Measurements from ENCODE around the gene KAZN. TPM values are rescaled to one million over a fixed set of nuclear protein-coding genes. Genes with fewer than 3 reads are reported as not detected.
A peak's percentile ranks its signal among the peaks of the same experiment; 100 is the strongest.

The KAZN gene
- total and polyA plus RNA-seq, 2 donors (not counting 1 experiment from before 2014, with no cell fraction given), result 3.4 to 5.0 TPM

DNA sequence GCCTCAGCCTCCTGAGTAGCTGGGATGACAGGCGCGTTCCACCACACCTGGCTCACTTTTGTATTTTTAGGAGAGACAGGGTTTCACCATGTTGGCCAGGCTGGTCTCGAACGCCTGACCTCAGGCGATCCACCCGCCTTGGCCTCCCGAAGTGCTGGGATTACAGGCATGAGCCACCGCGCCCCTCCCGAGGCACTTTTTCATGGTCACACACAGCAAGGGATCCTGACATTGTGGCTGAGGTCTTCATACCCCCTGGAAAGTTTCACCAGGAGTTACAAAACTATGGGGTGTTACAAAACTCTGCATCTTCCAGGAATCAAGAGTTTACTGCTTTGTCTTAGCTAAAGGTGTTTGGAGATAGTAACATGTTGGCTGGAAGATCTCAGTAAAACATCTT is 320.8 kb downstream of the KAZN start:
- H3K36me3 ChIP-seq (ENCODE audit: control insufficient read depth, insufficient read depth, low read length), result no peaks in the 10 kb centered on the region
- H3K27me3 ChIP-seq (ENCODE audit: control insufficient read depth, insufficient read depth, low read length), result no peaks in the 10 kb centered on the region
- H3K9ac ChIP-seq (ENCODE audit: insufficient read depth, low read length), result no peak overlapping the region
- H3K4me2 ChIP-seq (ENCODE audit: extremely low read depth, insufficient read depth, low read length), result no peak overlapping the region
- H3K4me3 ChIP-seq (replicated peaks in 1 of 4; ENCODE audit: control extremely low read depth in 1 of 4, insufficient read depth in 1 of 4, low read depth in 3 of 4, low read length in 4 of 4), result no peak overlapping the region
- H3K27ac ChIP-seq (ENCODE audit: insufficient read depth, low read length), result no peak overlapping the region
- no peaks in the 10 kb centered on the region for H3K4me1 ChIP-seq (ENCODE audit: control insufficient read depth, extremely low read depth, insufficient read depth, low read length)
- H4K20me1 ChIP-seq (ENCODE audit: control insufficient read depth, extremely low read depth, insufficient read depth, low read length), result no peaks in the 10 kb centered on the region
- H3K79me2 ChIP-seq (ENCODE audit: control insufficient read depth, insufficient read depth, low read length), result no peaks in the 10 kb centered on the region
- DNase-seq (ENCODE audit: low read depth in 2 of 2), result no peak
- no peaks in the 10 kb centered on the region for H3K9me3 ChIP-seq (ENCODE audit: control insufficient read depth, insufficient read depth, low read depth, low read length)
- TF ChIP-seq, protein P1, sequence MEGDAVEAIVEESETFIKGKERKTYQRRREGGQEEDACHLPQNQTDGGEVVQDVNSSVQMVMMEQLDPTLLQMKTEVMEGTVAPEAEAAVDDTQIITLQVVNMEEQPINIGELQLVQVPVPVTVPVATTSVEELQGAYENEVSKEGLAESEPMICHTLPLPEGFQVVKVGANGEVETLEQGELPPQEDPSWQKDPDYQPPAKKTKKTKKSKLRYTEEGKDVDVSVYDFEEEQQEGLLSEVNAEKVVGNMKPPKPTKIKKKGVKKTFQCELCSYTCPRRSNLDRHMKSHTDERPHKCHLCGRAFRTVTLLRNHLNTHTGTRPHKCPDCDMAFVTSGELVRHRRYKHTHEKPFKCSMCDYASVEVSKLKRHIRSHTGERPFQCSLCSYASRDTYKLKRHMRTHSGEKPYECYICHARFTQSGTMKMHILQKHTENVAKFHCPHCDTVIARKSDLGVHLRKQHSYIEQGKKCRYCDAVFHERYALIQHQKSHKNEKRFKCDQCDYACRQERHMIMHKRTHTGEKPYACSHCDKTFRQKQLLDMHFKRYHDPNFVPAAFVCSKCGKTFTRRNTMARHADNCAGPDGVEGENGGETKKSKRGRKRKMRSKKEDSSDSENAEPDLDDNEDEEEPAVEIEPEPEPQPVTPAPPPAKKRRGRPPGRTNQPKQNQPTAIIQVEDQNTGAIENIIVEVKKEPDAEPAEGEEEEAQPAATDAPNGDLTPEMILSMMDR (conservative IDR thresholded peaks at IDR 0.05 in 1 of 2, IDR thresholded peaks at IDR 0.05 in 1 of 2; ENCODE audit: low read depth in 1 of 2, low read length in 2 of 2), result no peak
- TF ChIP-seq EZH2 (IDR thresholded peaks at IDR 0.05; ENCODE audit: low read length, missing control alignments), result no peak
- H2AFZ ChIP-seq (ENCODE audit: low read length), result no peak overlapping the region

DNA sequence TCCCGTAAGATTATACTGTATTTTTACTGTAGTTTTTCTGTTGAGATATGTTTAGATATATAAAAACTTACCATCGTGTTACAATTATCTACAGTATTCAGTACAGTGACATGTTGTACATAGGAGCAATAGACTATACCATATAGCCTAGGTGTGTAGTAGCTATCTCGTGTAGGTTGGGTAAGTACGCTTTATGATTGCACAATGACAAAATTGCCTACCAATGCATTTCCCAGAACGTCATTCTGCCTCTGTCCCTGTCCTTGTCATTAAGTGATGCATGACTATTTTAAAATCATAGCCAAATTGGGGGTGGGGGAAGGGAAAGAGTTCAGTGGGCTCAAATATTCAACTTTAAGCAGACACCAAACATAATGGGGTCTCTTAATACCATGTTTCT is 321.3 kb downstream of the KAZN start:
- no peaks in the 10 kb centered on the region for H3K36me3 ChIP-seq (ENCODE audit: control insufficient read depth, insufficient read depth, low read length)
- no peak overlapping the region for H3K27ac ChIP-seq (ENCODE audit: insufficient read depth, low read length)
- no peak overlapping the region for H3K9ac ChIP-seq (ENCODE audit: insufficient read depth, low read length)
- H3K4me3 ChIP-seq (replicated peaks in 1 of 4; ENCODE audit: control extremely low read depth in 1 of 4, insufficient read depth in 1 of 4, low read depth in 3 of 4, low read length in 4 of 4), result no peak overlapping the region
- H3K4me2 ChIP-seq (ENCODE audit: extremely low read depth, insufficient read depth, low read length), result no peak overlapping the region
- TF ChIP-seq EZH2 (IDR thresholded peaks at IDR 0.05; ENCODE audit: low read length, missing control alignments), result no peak
- TF ChIP-seq, protein P1 (conservative IDR thresholded peaks at IDR 0.05 in 1 of 2, IDR thresholded peaks at IDR 0.05 in 1 of 2; ENCODE audit: low read depth in 1 of 2, low read length in 2 of 2), result no peak
- no peaks in the 10 kb centered on the region for H3K27me3 ChIP-seq (ENCODE audit: control insufficient read depth, insufficient read depth, low read length)
- no peak overlapping the region for H2AFZ ChIP-seq (ENCODE audit: low read length)
- no peaks in the 10 kb centered on the region for H3K9me3 ChIP-seq (ENCODE audit: control insufficient read depth, insufficient read depth, low read depth, low read length)
- no peaks in the 10 kb centered on the region for H3K4me1 ChIP-seq (ENCODE audit: control insufficient read depth, extremely low read depth, insufficient read depth, low read length)
- no peak for DNase-seq (ENCODE audit: low read depth in 2 of 2)
- H3K79me2 ChIP-seq (ENCODE audit: control insufficient read depth, insufficient read depth, low read length), result no peaks in the 10 kb centered on the region
- no peaks in the 10 kb centered on the region for H4K20me1 ChIP-seq (ENCODE audit: control insufficient read depth, extremely low read depth, insufficient read depth, low read length)

DNA sequence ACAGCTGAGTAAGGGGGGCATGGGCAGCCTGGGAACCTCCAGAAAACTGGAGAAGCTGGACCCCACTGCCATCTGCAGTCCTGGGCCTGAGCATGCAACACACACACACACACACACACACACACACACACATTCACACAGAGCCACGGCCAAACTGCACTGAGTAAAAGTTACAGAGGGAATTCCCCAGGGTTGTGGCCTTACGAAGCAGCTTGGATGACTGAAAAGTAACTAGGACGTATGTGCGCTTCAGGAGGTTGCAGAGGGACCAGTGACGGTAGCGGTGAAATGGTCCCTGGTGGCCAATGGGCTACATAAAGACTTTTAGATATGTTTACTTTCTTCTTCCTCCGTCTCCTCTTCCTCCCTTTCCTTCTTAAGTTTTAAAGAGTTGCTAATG is 322.6 kb downstream of the KAZN start:
- no peak overlapping the region for H3K4me2 ChIP-seq (ENCODE audit: extremely low read depth, insufficient read depth, low read length)
- H3K27me3 ChIP-seq (ENCODE audit: control insufficient read depth, insufficient read depth, low read length), result no peaks in the 10 kb centered on the region
- no peaks in the 10 kb centered on the region for H3K36me3 ChIP-seq (ENCODE audit: control insufficient read depth, insufficient read depth, low read length)
- no peak overlapping the region for H3K27ac ChIP-seq (ENCODE audit: insufficient read depth, low read length)
- peaks cover 7% of the 10 kb centered on the region for H3K4me1 ChIP-seq (ENCODE audit: control insufficient read depth, extremely low read depth, insufficient read depth, low read length)
- no peaks in the 10 kb centered on the region for H3K9me3 ChIP-seq (ENCODE audit: control insufficient read depth, insufficient read depth, low read depth, low read length)
- H2AFZ ChIP-seq (ENCODE audit: low read length), result no peak overlapping the region
- no peak overlapping the region for H3K9ac ChIP-seq (ENCODE audit: insufficient read depth, low read length)
- no peak overlapping the region for H3K4me3 ChIP-seq (replicated peaks in 1 of 4; ENCODE audit: control extremely low read depth in 1 of 4, insufficient read depth in 1 of 4, low read depth in 3 of 4, low read length in 4 of 4)
- TF ChIP-seq, protein P1 (conservative IDR thresholded peaks at IDR 0.05 in 1 of 2, IDR thresholded peaks at IDR 0.05 in 1 of 2; ENCODE audit: low read depth in 1 of 2, low read length in 2 of 2), result no peak
- TF ChIP-seq EZH2 (IDR thresholded peaks at IDR 0.05; ENCODE audit: low read length, missing control alignments), result no peak
- no peaks in the 10 kb centered on the region for H4K20me1 ChIP-seq (ENCODE audit: control insufficient read depth, extremely low read depth, insufficient read depth, low read length)
- H3K79me2 ChIP-seq (ENCODE audit: control insufficient read depth, insufficient read depth, low read length), result no peaks in the 10 kb centered on the region
- peak; percentile 18 to 35 for DNase-seq (ENCODE audit: low read depth in 2 of 2)

Measured in fibroblast of lung (primary cell).